Memory B cell (primary cell): ENCODE data around the gene RAI1.
"Not testable (repeated sequence)": the region's sequence is repeated elsewhere in the genome, so short reads cannot be mapped to it uniquely, and the experiment has no call there.

ENCODE experiments used
- ATAC-seq: fragments of 150-1000 bp; cut with Tn5 transposase; 2 replicates; pipeline ENCODE4 v1.10.0; 2021; ENCODE audit warnings: low read depth, mild to moderate bottlenecking, moderate library complexity
- DNase-seq, 2 donors: peaks; one replicate each; pipeline ENCODE4 v3.0.0; 2022; ENCODE audit warnings: low spot score in 2 of 2
- H3K27ac Mint-ChIP-seq: one replicate; pipeline ENCODE4 v1.8.0; 2022; ENCODE audit warnings: mild to moderate bottlenecking, moderate library complexity, mixed read lengths
- H3K27me3 Mint-ChIP-seq: one replicate; pipeline ENCODE4 v1.8.0; 2022; ENCODE audit warnings: mixed read lengths
- H3K36me3 Mint-ChIP-seq: one replicate; pipeline ENCODE4 v1.8.0; 2022; ENCODE audit warnings: mild to moderate bottlenecking, mixed read lengths
- H3K4me1 Mint-ChIP-seq: one replicate; pipeline ENCODE4 v1.8.0; 2022; ENCODE audit warnings: mixed read lengths
- H3K4me3 Mint-ChIP-seq: one replicate; pipeline ENCODE4 v1.8.0; 2022; ENCODE audit warnings: mild to moderate bottlenecking, moderate library complexity, mixed read lengths
- H3K9me3 Mint-ChIP-seq: one replicate; pipeline ENCODE4 v1.8.0; 2022; ENCODE audit warnings: mixed read lengths

RAI1 gene

GRCh38 chr17:17798010-17798556, 116.8 kb downstream of the RAI1 start:
- ATAC-seq (no peak), DNase-seq (no peak)
- Mint-ChIP-seq H3K4me1 (no peaks in the 10 kb centered on the region), H3K4me3 (no peak overlapping the region), H3K36me3 (peaks cover 13% of the 10 kb centered on the region), H3K9me3 (no peaks in the 10 kb centered on the region), H3K27ac (no peak overlapping the region), H3K27me3 (no peaks in the 10 kb centered on the region)

GRCh38 chr17:17798573-17799255, 117.5 kb downstream of the RAI1 start:
- no peak for ATAC-seq
- DNase-seq: no peak
- H3K4me1 Mint-ChIP-seq: no peaks in the 10 kb centered on the region
- H3K4me3 Mint-ChIP-seq: no peak overlapping the region
- no peaks in the 10 kb centered on the region for H3K9me3 Mint-ChIP-seq
- H3K27me3 Mint-ChIP-seq: no peaks in the 10 kb centered on the region
- H3K27ac Mint-ChIP-seq: no peak overlapping the region
- peaks cover 14% of the 10 kb centered on the region for H3K36me3 Mint-ChIP-seq

- DNase-seq: no peak
- Mint-ChIP-seq H3K36me3 (peaks cover 19% of the 10 kb centered on the region), H3K4me3 (no peak overlapping the region), H3K9me3 (no peaks in the 10 kb centered on the region), H3K27me3 (no peaks in the 10 kb centered on the region), H3K27ac (no peak overlapping the region), H3K4me1 (no peaks in the 10 kb centered on the region)
- no peak for ATAC-seq
Measured at GRCh38 chr17:17800504-17801021, 119.3 kb downstream of the RAI1 start.

GRCh38 chr17:17801800-17802481, 120.7 kb downstream of the RAI1 start:
- Mint-ChIP-seq H3K36me3 (peaks cover 18% of the 10 kb centered on the region), H3K9me3 (no peaks in the 10 kb centered on the region), H3K4me1 (no peaks in the 10 kb centered on the region), H3K27ac (no peak overlapping the region), H3K27me3 (no peaks in the 10 kb centered on the region), H3K4me3 (no peak overlapping the region)
- DNase-seq (no peak), ATAC-seq (no peak)

- Mint-ChIP-seq H3K36me3 (peaks cover 14% of the 10 kb centered on the region), H3K4me3 (no peak overlapping the region), H3K27me3 (no peaks in the 10 kb centered on the region), H3K9me3 (no peaks in the 10 kb centered on the region), H3K4me1 (peaks cover 4% of the 10 kb centered on the region), H3K27ac (no peak overlapping the region)
- DNase-seq (no peak), ATAC-seq (no peak)
Measured at GRCh38 chr17:17804007-17804406, 122.7 kb downstream of the RAI1 start.

GRCh38 chr17:17805575-17805974, 124.3 kb downstream of the RAI1 start:
- H3K4me1 Mint-ChIP-seq: peaks cover 7% of the 10 kb centered on the region
- H3K36me3 Mint-ChIP-seq: peaks cover 11% of the 10 kb centered on the region

GRCh38 chr17:17806035-17806434, 124.8 kb downstream of the RAI1 start:
- Mint-ChIP-seq H3K9me3 (no peaks in the 10 kb centered on the region), H3K27ac (no peak overlapping the region), H3K4me1 (peaks cover 7% of the 10 kb centered on the region), H3K4me3 (no peak overlapping the region), H3K27me3 (no peaks in the 10 kb centered on the region), H3K36me3 (peaks cover 11% of the 10 kb centered on the region)
- ATAC-seq (no peak), DNase-seq (no peak)

More at GRCh38 chr17:17805575-17805974, 124.3 kb downstream of the RAI1 start:
- DNase-seq (no peak), ATAC-seq (no peak)
- Mint-ChIP-seq H3K4me3 (no peak overlapping the region), H3K27ac (no peak overlapping the region), H3K27me3 (no peaks in the 10 kb centered on the region), H3K9me3 (no peaks in the 10 kb centered on the region)

- no peak for ATAC-seq
- H3K36me3 Mint-ChIP-seq: peaks cover 11% of the 10 kb centered on the region
- H3K27ac Mint-ChIP-seq: no peak overlapping the region
- H3K9me3 Mint-ChIP-seq: no peaks in the 10 kb centered on the region
- DNase-seq: no peak
- H3K4me1 Mint-ChIP-seq: peaks cover 7% of the 10 kb centered on the region
- H3K27me3 Mint-ChIP-seq: no peaks in the 10 kb centered on the region
- H3K4me3 Mint-ChIP-seq: no peak overlapping the region
Measured at GRCh38 chr17:17806611-17807274, 125.5 kb downstream of the RAI1 start.

GRCh38 chr17:17807440-17807839, 126.2 kb downstream of the RAI1 start:
- ATAC-seq: no peak
- no peak overlapping the region for H3K27ac Mint-ChIP-seq

GRCh38 chr17:17808200-17808599, 126.9 kb downstream of the RAI1 start:
- H3K4me3 Mint-ChIP-seq, ATAC-seq, H3K27ac Mint-ChIP-seq, H3K9me3 Mint-ChIP-seq, DNase-seq, H3K27me3 Mint-ChIP-seq: not testable (repeated sequence)
- Mint-ChIP-seq H3K36me3 (peaks cover 11% of the 10 kb centered on the region), H3K4me1 (peaks cover 11% of the 10 kb centered on the region)

More at GRCh38 chr17:17807440-17807839, 126.2 kb downstream of the RAI1 start:
- DNase-seq: no peak
- Mint-ChIP-seq H3K9me3 (no peaks in the 10 kb centered on the region), H3K27me3 (no peaks in the 10 kb centered on the region), H3K4me3 (no peak overlapping the region), H3K36me3 (peaks cover 11% of the 10 kb centered on the region), H3K4me1 (peaks cover 11% of the 10 kb centered on the region)

- Mint-ChIP-seq H3K36me3 (peaks cover 8% of the 10 kb centered on the region), H3K27ac (no peak overlapping the region), H3K4me3 (no peak overlapping the region), H3K9me3 (no peaks in the 10 kb centered on the region), H3K27me3 (no peaks in the 10 kb centered on the region), H3K4me1 (peaks cover 11% of the 10 kb centered on the region)
- ATAC-seq (no peak), DNase-seq (no peak)
Measured at GRCh38 chr17:17808706-17809432, 127.6 kb downstream of the RAI1 start.

GRCh38 chr17:17809531-17810083, 128.3 kb downstream of the RAI1 start:
- H3K4me3 Mint-ChIP-seq: no peak overlapping the region
- no peaks in the 10 kb centered on the region for H3K27me3 Mint-ChIP-seq
- H3K36me3 Mint-ChIP-seq: peaks cover 7% of the 10 kb centered on the region
- DNase-seq (no peak), ATAC-seq (no peak)
- no peak overlapping the region for H3K27ac Mint-ChIP-seq
- H3K4me1 Mint-ChIP-seq: peaks cover 11% of the 10 kb centered on the region
- no peaks in the 10 kb centered on the region for H3K9me3 Mint-ChIP-seq

GRCh38 chr17:17810084-17810894, 129.0 kb downstream of the RAI1 start:
- no peaks in the 10 kb centered on the region for H3K27me3 Mint-ChIP-seq
- peaks cover 7% of the 10 kb centered on the region for H3K36me3 Mint-ChIP-seq
- H3K4me3 Mint-ChIP-seq: no peak overlapping the region
- DNase-seq (no peak), ATAC-seq (no peak)
- H3K9me3 Mint-ChIP-seq: no peaks in the 10 kb centered on the region
- H3K4me1 Mint-ChIP-seq: peaks cover 11% of the 10 kb centered on the region
- H3K27ac Mint-ChIP-seq: no peak overlapping the region
